ENCODE measurements around the gene PPM1D. TPM values are rescaled to one million over a fixed set of nuclear protein-coding genes. Genes with fewer than 3 reads are reported as not detected.

The PPM1D gene
- total and polyA plus RNA-seq, 2 of the 13 experiments (the other 11 are each of a cell fraction or from before 2014, with no cell fraction given): 8.0 to 26.2 TPM

- TF ChIP-seq ZNF646 (CRISPR knock-in tag; IDR thresholded peaks at IDR 0.05) (no peak), ZNF616 (CRISPR knock-in tag; IDR thresholded peaks at IDR 0.05; ENCODE audit: low read depth) (no peak), HMGXB3 (CRISPR knock-in tag; IDR thresholded peaks at IDR 0.05; ENCODE audit: borderline replicate concordance) (peak; percentile 57; the same call in 1 of the 2 replicates), SMC3 (IDR thresholded peaks at IDR 0.05; ENCODE audit: low read length) (no peak), SP2 (CRISPR knock-in tag; IDR thresholded peaks at IDR 0.05) (peak; percentile 87), MAX (IDR thresholded peaks at IDR 0.05) (0 out of 2 replicates have a peak, but pooled peaks have one; percentile 21), ZNF777 (CRISPR knock-in tag; IDR thresholded peaks at IDR 0.05) (no peak), CC2D1A (CRISPR knock-in tag; IDR thresholded peaks at IDR 0.05) (no peak)
These were observed 1.7 kb downstream of the PPM1D start (continued) for GRCh38 chr17:60601447-60602384.

Measured in HepG2 (cell line).